B cell (primary cell): ENCODE data around the gene HDAC7. TPM values are rescaled to one million over a fixed set of nuclear protein-coding genes. Genes with fewer than 3 reads are reported as not detected.

Experiments
- ATAC-seq: fragments of 200-7000 bp; cut with Tn5 transposase; one replicate; pipeline ENCODE4 v1.10.0; 2021; ENCODE audit warnings: low read depth, mild to moderate bottlenecking, moderate number of reproducible peaks, moderate library complexity
- CTCF ChIA-PET: fragments of 350-600 bp; sonication (Branson Sonifier 250); formaldehyde crosslinking; loops from one replicate; lab custom pipeline; 2021; ENCODE audit warnings: antibody characterized with exemption, inconsistent platforms; lab: Charles Lee
- POLR2A ChIA-PET: fragments of 350-600 bp; sonication (Branson Sonifier 250); formaldehyde crosslinking; loops from one replicate; lab custom pipeline; 2021; ENCODE audit warnings: antibody characterized with exemption; lab: Charles Lee
- DNase-seq: peaks from one replicate; pipeline ENCODE4 v3.0.0; 2013
- H2AFZ ChIP-seq: 2 replicates; pipeline ENCODE4 v1.6.1; 2012; ENCODE audit warnings: mild to moderate bottlenecking, low read depth, low read length; ENCODE audit not compliant: insufficient read depth, poor library complexity, severe bottlenecking
- H3K27ac ChIP-seq, 2 donors: 1 replicate in 1 of 2; 2 replicates in 1 of 2; pipeline ENCODE4 v1.5.1; 2012 to 2013; ENCODE audit warnings: low read length in 2 of 2, mild to moderate bottlenecking in 2 of 2, moderate library complexity in 1 of 2
- H3K27me3 ChIP-seq, 4 experiments: fragments of 200-600 bp in 1 of 4; sonication (generic) in 1 of 4; replicated peaks in 1 of 4; 1 replicate in 2 of 4; 2 replicates in 2 of 4; pipeline versions ENCODE4 v1.6.1 to v1.7.0; 2013 to 2016; ENCODE audit warnings: low read length in 3 of 4, mild to moderate bottlenecking in 2 of 4, mixed read lengths in 1 of 4, moderate library complexity in 1 of 4; ENCODE audit not compliant: insufficient read depth in 4 of 4, control insufficient read depth in 3 of 4; ENCODE audit errors: control extremely low read depth in 1 of 4
- H3K36me3 ChIP-seq, 2 experiments: replicated peaks in 1 of 2; 1 replicate in 1 of 2; 2 replicates in 1 of 2; pipeline versions ENCODE4 v1.6.1 to v1.7.1; 2013; ENCODE audit warnings: low read length in 1 of 2; ENCODE audit not compliant: insufficient read depth in 2 of 2, control insufficient read depth in 1 of 2; ENCODE audit errors: control extremely low read depth in 1 of 2, extremely low read depth in 1 of 2
- H3K4me1 ChIP-seq, 2 donors: fragments of 200-600 bp in 1 of 2; sonication (generic) in 1 of 2; 1 replicate in 1 of 2; 2 replicates in 1 of 2; pipeline versions ENCODE4 v1.5.1 to v1.6.1; 2013 to 2017; ENCODE audit warnings: low read length in 2 of 2; ENCODE audit not compliant: control insufficient read depth in 2 of 2, insufficient read depth in 2 of 2
- H3K4me2 ChIP-seq: replicated peaks from 2 replicates; pipeline ENCODE3; 2012; ENCODE audit warnings: mild to moderate bottlenecking, low read depth, low read length; ENCODE audit not compliant: poor library complexity, severe bottlenecking
- H3K4me3 ChIP-seq, 5 experiments: fragments of 200-600 bp in 1 of 5; sonication (generic) in 1 of 5; 1 replicate in 3 of 5; 2 replicates in 2 of 5; pipeline versions ENCODE4 v1.5.1 to v1.7.0; 2011 to 2016; ENCODE audit warnings: low read length in 4 of 5, mild to moderate bottlenecking in 4 of 5, low read depth in 2 of 5, control low read depth in 1 of 5, moderate library complexity in 1 of 5; ENCODE audit not compliant: insufficient read depth in 1 of 5; ENCODE audit errors: control extremely low read depth in 1 of 5, extremely low read depth in 1 of 5
- H3K79me2 ChIP-seq: fragments of 200-600 bp; sonication (generic); one replicate; pipeline ENCODE4 v1.6.0; 2016; ENCODE audit warnings: low read length; ENCODE audit not compliant: control insufficient read depth, insufficient read depth
- H3K9ac ChIP-seq: fragments of 200-600 bp; sonication (generic); 2 replicates; pipeline ENCODE4 v1.6.1; 2017; ENCODE audit warnings: mild to moderate bottlenecking, low read length, moderate library complexity
- H3K9me3 ChIP-seq, 3 donors: one replicate each; pipeline versions ENCODE4 v1.6.1 to v1.7.1; 2013; ENCODE audit warnings: low read length in 2 of 3; ENCODE audit not compliant: control insufficient read depth in 2 of 3, insufficient read depth in 1 of 3; ENCODE audit errors: control extremely low read depth in 1 of 3
- H4K20me1 ChIP-seq: 2 replicates; pipeline ENCODE4 v1.6.0; 2012; ENCODE audit warnings: mild to moderate bottlenecking, low read length; ENCODE audit not compliant: insufficient read depth, control insufficient read depth, poor library complexity, severe bottlenecking
- H3K27ac Mint-ChIP-seq: one replicate; pipeline ENCODE4 v1.8.0; 2021; ENCODE audit warnings: mixed read lengths
- H3K27me3 Mint-ChIP-seq: one replicate; pipeline ENCODE4 v1.8.0; 2021; ENCODE audit warnings: mixed read lengths
- H3K4me1 Mint-ChIP-seq: one replicate; pipeline ENCODE4 v1.8.0; 2021; ENCODE audit warnings: mixed read lengths
- H3K4me3 Mint-ChIP-seq: one replicate; pipeline ENCODE4 v1.8.0; 2021; ENCODE audit warnings: mixed read lengths
- H3K9me3 Mint-ChIP-seq: one replicate; pipeline ENCODE4 v1.8.0; 2022; ENCODE audit warnings: mixed read lengths; ENCODE audit not compliant: insufficient read depth
- CTCF ChIP-seq: fragments of 200-600 bp; IDR thresholded peaks from one replicate; pipeline ENCODE4 v1.8.0; 2022; ENCODE audit warnings: antibody characterized with exemption, mild to moderate bottlenecking
- EZH2 ChIP-seq: IDR thresholded peaks from 2 replicates; pipeline ENCODE4 v1.6.1; 2012; ENCODE audit warnings: borderline replicate concordance, low read depth, mild to moderate bottlenecking, moderate library complexity, low read length; ENCODE audit not compliant: insufficient read depth, poor library complexity, severe bottlenecking
- WGBS: methylation state at CpG from one replicate; pipeline ENCODE4 v1.1.5; 2013; ENCODE audit warnings: missing lambda C conversion rate; ENCODE audit not compliant: insufficient coverage; 5-methylcytosine and 5-hydroxymethylcytosine counted together
- intact Hi-C: fragments of 100-400 bp; cut with micrococcal nuclease; formaldehyde crosslinking; loops from one replicate; pipeline ENCODE4 v1.10.0; 2022
- polyA plus RNA-seq: library from polyadenylated mRNA; depleted of rRNA; stranded (reverse); fragments of >200 nt; gene quantifications from 2 replicates; pipeline ENCODE4 v1.2.3, GENCODE V29; 2012
- total RNA-seq, 2 donors: library from RNA; stranded (reverse); fragments of 120-200 nt in 1 of 2; gene quantifications; 1 replicate in 1 of 2; 2 replicates in 1 of 2; pipeline versions ENCODE4 v1.2.3 to v1.2.4, GENCODE V29; 2013 to 2022

The HDAC7 gene
- total and polyA plus RNA-seq, 2 donors (not counting 1 experiment from before 2014, with no cell fraction given), result 87.2 to 178 TPM

GRCh38 chr12:47763481-47764346, 56.0 kb downstream of the HDAC7 start:
- Mint-ChIP-seq H3K27ac (no peak overlapping the region), H3K9me3 (no peaks in the 10 kb centered on the region), H3K4me3 (no peak overlapping the region), H3K4me1 (peaks cover 16% of the 10 kb centered on the region), H3K27me3 (peaks cover 4% of the 10 kb centered on the region)
- TF ChIP-seq CTCF (no peak), EZH2 (no peak)
- no peak overlapping the region for H3K27ac ChIP-seq
- H4K20me1 ChIP-seq, result no peaks in the 10 kb centered on the region
- no peaks in the 10 kb centered on the region for H3K27me3 ChIP-seq
- POLR2A ChIA-PET, result no interaction called here
- H3K36me3 ChIP-seq, result no peaks in the 10 kb centered on the region
- H3K4me1 ChIP-seq, result peaks cover 12 to 27% of the 10 kb centered on the region in 2 donors
- H3K4me2 ChIP-seq, result no peak overlapping the region
- no peak overlapping the region for H3K4me3 ChIP-seq
- H3K79me2 ChIP-seq, result no peaks in the 10 kb centered on the region
- no peak overlapping the region for H2AFZ ChIP-seq
- ATAC-seq (no peak), DNase-seq (peak; percentile 43)
- H3K9me3 ChIP-seq, result no peaks in the 10 kb centered on the region
- 62% methylated on average over 5 of the region's 8 CpGs for whole genome bisulfite sequencing
- no peak overlapping the region for H3K9ac ChIP-seq
- CTCF ChIA-PET, result interaction anchor here (0.6 to 14.1 kb wide), 8 partner anchors 7 to 75 kb away, joined by 3 to 452 read pairs (median 11); partner anchors contain the start of gene SLC48A1
- intact Hi-C loops, result no loop called here
